ENCODE measurements around the gene PSMD7.

PSMD7 gene

DNA sequence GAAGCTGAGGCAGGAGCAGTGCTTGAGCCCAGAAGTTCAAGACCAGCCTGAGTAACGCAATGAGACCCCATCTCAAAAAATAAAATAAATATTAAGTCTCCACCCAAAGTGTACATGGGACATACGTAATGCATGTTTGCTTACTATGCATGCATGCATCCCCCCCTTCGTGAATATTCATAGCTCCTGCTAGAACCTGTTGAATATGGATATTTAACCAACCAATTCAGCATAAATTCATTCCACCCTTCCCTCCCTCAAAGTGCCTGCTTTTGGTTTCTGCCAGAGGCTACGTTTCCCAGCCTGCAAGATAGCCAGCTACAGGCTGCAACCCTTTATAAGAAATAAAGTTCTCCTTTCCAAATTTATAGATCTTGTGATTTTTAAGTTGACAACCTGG lies 12.9 kb upstream of the PSMD7 start:
- Histone ChIP-seq H3K27me3 (no peaks in the 10 kb centered on the region), H3K27ac (no peak overlapping the region), H3K36me3 (no peaks in the 10 kb centered on the region), H3K4me1 (no peaks in the 10 kb centered on the region), H3K9me3 (no peaks in the 10 kb centered on the region), H3K4me3 (no peak overlapping the region)
- intact Hi-C loops (cut with DNase I; ENCODE audit: low total_unique reads): no loop called here
- TF ChIP-seq, protein P1, sequence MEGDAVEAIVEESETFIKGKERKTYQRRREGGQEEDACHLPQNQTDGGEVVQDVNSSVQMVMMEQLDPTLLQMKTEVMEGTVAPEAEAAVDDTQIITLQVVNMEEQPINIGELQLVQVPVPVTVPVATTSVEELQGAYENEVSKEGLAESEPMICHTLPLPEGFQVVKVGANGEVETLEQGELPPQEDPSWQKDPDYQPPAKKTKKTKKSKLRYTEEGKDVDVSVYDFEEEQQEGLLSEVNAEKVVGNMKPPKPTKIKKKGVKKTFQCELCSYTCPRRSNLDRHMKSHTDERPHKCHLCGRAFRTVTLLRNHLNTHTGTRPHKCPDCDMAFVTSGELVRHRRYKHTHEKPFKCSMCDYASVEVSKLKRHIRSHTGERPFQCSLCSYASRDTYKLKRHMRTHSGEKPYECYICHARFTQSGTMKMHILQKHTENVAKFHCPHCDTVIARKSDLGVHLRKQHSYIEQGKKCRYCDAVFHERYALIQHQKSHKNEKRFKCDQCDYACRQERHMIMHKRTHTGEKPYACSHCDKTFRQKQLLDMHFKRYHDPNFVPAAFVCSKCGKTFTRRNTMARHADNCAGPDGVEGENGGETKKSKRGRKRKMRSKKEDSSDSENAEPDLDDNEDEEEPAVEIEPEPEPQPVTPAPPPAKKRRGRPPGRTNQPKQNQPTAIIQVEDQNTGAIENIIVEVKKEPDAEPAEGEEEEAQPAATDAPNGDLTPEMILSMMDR (IDR thresholded peaks at IDR 0.05): no peak
- DNase-seq: no peak

DNA sequence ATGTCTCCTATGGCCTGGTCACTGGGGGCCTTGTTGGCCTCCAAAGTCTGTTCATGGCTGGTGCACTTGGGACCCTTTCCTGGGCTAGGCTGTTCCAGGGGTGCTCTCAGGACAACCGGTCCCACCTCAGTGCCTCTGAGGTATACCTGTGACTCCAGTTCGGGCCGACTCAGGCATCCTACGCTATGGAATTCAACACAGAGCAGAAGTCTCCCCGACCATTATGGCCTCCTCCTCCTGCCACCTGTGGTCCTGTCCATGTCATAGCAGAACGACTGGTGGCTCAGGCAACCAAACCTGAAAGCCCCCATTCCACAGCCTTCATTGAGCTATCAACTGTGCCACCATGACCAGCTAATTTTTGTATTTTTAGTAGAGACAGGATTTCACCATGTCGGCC lies 8.5 kb upstream of the PSMD7 start:
- no peak overlapping the region for H3K4me3 ChIP-seq
- TF ChIP-seq, protein P1 (IDR thresholded peaks at IDR 0.05): no peak
- H3K36me3 ChIP-seq: no peaks in the 10 kb centered on the region

DNA sequence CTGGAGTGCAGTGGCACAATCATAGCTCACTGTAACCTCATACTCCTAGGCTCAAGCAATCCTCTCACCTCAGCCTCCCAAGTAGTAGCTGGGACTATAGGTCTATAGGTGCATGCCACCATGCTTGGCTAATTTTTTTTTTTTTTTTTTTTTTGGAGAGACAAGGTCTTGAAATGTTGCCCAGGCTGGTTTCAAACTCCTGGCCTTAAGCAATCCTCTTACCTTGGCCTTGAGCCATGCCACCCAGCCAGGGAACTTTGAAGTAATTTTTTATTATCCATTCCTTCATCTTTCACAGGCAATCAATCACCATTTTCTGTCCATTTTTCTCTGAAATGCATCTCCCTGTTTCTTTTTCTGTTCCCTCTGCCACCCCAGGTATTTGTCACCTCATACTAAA lies 6.3 kb upstream of the PSMD7 start:
- peaks cover 0 to 4% (median 0%) of the 10 kb centered on the region in 3 donors for H3K9me3 ChIP-seq
- no peak overlapping the region for H3K4me3 ChIP-seq
- TF ChIP-seq, protein P1 (IDR thresholded peaks at IDR 0.05): no peak
- intact Hi-C loops (cut with DNase I; ENCODE audit: low total_unique reads): no loop called here
- no peak overlapping the region for H3K27ac ChIP-seq
- H3K36me3 ChIP-seq: no peaks in the 10 kb centered on the region
- peaks cover 0 to 3% (median under 1%) of the 10 kb centered on the region in 4 donors for H3K4me1 ChIP-seq
- H3K27me3 ChIP-seq: no peaks in the 10 kb centered on the region
- no peak for DNase-seq

More for the DNA sequence above, 8.5 kb upstream of the PSMD7 start:
- no peak for DNase-seq
- H3K9me3 ChIP-seq: peaks cover 0 to 4% (median 0%) of the 10 kb centered on the region in 3 donors
- no peaks in the 10 kb centered on the region for H3K27me3 ChIP-seq
- intact Hi-C loops (cut with DNase I; ENCODE audit: low total_unique reads): no loop called here
- no peaks in the 10 kb centered on the region for H3K4me1 ChIP-seq
- H3K27ac ChIP-seq: no peak overlapping the region

DNA sequence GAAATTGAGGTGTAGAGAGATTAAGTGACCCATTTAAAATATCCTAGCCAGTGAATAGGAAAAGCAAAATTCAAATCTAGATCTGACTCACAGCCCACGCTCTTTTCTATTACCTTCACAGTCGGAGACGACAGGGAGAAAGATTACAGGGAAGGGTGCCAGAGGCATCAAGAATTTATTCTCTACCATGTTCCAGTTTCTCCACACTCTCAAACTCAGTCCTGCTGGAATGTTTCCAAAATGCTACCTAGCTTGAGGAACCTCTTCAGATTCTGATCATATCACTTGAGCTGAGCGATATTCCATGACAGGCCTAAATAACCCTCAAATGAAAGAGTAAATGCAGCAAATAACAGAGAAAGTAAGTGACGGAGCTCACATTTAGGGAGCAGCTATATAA lies 5.4 kb upstream of the PSMD7 start:
- TF ChIP-seq, protein P1 (IDR thresholded peaks at IDR 0.05): no peak
- H3K9me3 ChIP-seq: peaks cover 0 to 4% (median 0%) of the 10 kb centered on the region in 3 donors
- intact Hi-C loops (cut with DNase I; ENCODE audit: low total_unique reads): no loop called here
- H3K4me3 ChIP-seq: no peak overlapping the region
- DNase-seq: no peak
- no peak overlapping the region for H3K27ac ChIP-seq
- no peaks in the 10 kb centered on the region for H3K36me3 ChIP-seq
- peaks cover 0 to 9% (median 6%) of the 10 kb centered on the region in 4 donors for H3K4me1 ChIP-seq
- no peaks in the 10 kb centered on the region for H3K27me3 ChIP-seq

DNA sequence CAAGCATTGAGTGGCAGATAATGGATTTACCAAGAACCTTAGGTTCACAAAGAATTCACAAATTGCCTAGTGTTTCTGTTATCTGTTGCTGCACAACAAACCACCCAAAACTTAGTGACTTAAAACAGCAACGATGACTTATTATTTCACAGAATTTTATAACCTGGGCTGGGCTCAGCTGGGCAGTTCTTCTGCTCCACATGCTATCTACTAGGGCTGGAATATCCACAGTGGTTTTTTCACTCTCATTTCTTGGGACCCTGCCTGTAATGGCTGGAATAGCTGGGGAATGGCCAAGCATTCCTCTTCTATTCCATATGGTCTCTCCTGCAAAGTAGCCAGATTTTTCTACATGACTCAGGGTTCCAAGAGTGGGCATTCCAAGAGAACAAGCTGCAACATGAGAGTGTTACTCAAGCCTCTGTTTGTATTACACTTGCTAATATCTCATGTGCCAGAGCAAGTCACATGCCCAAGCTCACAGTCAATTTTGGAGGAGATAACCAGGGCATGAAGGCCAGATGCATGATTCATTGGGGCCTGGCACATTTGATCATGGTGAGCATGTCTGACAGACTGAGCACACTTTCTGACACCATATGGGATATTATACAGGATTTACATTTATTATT lies 4.9 kb upstream of the PSMD7 start:
- no peak for DNase-seq
- H3K27ac ChIP-seq: no peak overlapping the region
- TF ChIP-seq, protein P1 (IDR thresholded peaks at IDR 0.05): no peak
- no peaks in the 10 kb centered on the region for H3K36me3 ChIP-seq
- peaks cover 0 to 4% (median 0%) of the 10 kb centered on the region in 3 donors for H3K9me3 ChIP-seq
- peaks cover 0 to 9% (median 6%) of the 10 kb centered on the region in 4 donors for H3K4me1 ChIP-seq
- H3K27me3 ChIP-seq: no peaks in the 10 kb centered on the region
- intact Hi-C loops (cut with DNase I; ENCODE audit: low total_unique reads): no loop called here
- no peak overlapping the region for H3K4me3 ChIP-seq

All from tibial artery (tissue), 4 donors.